ENCODE data around the gene AOC2.
"Not testable (repeated sequence)": the region's sequence is repeated elsewhere in the genome, so short reads cannot be mapped to it uniquely, and the experiment has no call there.

The AOC2 gene

GRCh38 chr17:42879596-42879985 lies 35.2 kb downstream of the AOC2 start:
- DNase-seq = no peak

GRCh38 chr17:42880776-42881310 lies 36.5 kb downstream of the AOC2 start:
- peak in 4 of 56 donors; percentile 0 to 5 (median 3) for DNase-seq

GRCh38 chr17:42881706-42882105 lies 37.3 kb downstream of the AOC2 start:
- DNase-seq = not testable (repeated sequence)

- no peak for DNase-seq
These were observed 37.8 kb downstream of the AOC2 start for GRCh38 chr17:42882166-42882565.

GRCh38 chr17:42883802-42884558 lies 39.6 kb downstream of the AOC2 start:
- no peak for DNase-seq

- not testable (repeated sequence) for DNase-seq
These were observed 41.4 kb downstream of the AOC2 start for GRCh38 chr17:42885806-42886205.

GRCh38 chr17:42886283-42887176 lies 42.1 kb downstream of the AOC2 start:
- DNase-seq = peak in 1 of 56 donors; percentile 8

GRCh38 chr17:42889809-42890208 lies 45.4 kb downstream of the AOC2 start:
- no peak for DNase-seq

GRCh38 chr17:42891539-42892152 lies 47.3 kb downstream of the AOC2 start:
- peak in 13 of 56 donors; percentile 0 to 20 (median 3) for DNase-seq

GRCh38 chr17:42893359-42893758 lies 49.0 kb downstream of the AOC2 start:
- DNase-seq = no peak

- no peak for DNase-seq
These were observed 50.2 kb downstream of the AOC2 start for GRCh38 chr17:42894283-42895184.

GRCh38 chr17:42895185-42895555 lies 50.8 kb downstream of the AOC2 start:
- DNase-seq = no peak

GRCh38 chr17:42898147-42898811 lies 53.9 kb downstream of the AOC2 start:
- DNase-seq = no peak

GRCh38 chr17:42899981-42900380 lies 55.6 kb downstream of the AOC2 start:
- DNase-seq = not testable (repeated sequence)

Data from amygdala (tissue), 56 donors.